NCI-H1092 treated with DMSO at 0.1 percent for 48 hours (cell line): Measurements from ENCODE around the gene FAM120A.
A peak's percentile ranks its signal among the peaks of the same experiment; 100 is the strongest.
"Not testable (repeated sequence)": the region's sequence is repeated elsewhere in the genome, so short reads cannot be mapped to it uniquely, and the experiment has no call there.

Experiments used
- DNase-seq: peaks from one replicate; lab custom pipeline; 2025; lab: John Stamatoyannopoulos, UW

Gene FAM120A

DNA sequence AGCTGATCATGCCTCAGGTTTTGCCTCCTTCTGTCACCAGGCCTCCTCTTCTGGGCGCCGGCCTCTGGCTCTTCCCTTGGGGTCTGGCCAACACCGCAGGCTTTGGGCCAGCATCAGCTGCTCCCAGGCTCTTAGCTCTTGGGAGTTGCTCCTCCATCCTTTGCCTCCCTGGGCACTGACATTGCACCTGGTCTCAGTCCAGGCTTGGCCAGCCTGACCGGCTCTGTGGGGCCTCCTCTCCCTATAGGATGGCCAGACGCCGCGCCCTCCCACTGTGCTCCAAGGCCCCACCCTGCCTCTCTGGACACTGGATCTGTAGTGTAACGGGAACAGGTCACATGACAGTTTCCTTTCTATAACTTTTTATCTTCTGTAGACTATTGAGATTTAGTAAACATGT lies 59.7 kb downstream of the FAM120A start:
- DNase-seq: not testable (repeated sequence)

DNA sequence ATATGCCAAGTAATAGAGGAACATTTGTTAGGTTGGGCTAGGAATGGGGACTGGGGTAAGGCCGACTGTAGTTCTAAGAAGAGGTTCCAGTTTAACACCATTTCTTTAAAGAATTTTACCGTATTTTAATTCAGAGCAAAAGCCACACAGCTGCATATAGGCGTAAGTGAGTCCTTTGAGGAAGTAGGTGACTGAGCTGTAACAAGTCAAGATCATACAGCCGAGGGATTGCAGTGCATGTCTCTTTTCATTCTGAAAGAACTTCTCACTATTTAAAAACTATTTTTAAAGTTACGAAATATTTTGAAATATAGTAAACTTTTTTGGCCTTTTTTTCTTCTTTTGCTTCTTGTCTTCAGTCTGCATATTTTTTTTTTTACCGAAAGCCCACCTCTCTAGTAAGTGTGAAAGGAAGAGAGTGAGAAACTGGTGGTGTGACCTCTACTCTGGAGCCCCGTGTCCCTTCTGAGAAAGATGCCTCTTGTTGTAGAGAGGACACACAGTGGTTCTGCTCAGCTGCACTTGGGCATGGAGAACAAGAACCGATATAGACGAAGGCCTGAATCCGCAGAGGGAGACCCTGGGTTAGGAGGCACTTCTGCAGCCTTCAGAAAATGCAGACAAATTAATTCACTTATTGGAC lies 60.8 kb downstream of the FAM120A start:
- DNase-seq: not testable (repeated sequence)

DNA sequence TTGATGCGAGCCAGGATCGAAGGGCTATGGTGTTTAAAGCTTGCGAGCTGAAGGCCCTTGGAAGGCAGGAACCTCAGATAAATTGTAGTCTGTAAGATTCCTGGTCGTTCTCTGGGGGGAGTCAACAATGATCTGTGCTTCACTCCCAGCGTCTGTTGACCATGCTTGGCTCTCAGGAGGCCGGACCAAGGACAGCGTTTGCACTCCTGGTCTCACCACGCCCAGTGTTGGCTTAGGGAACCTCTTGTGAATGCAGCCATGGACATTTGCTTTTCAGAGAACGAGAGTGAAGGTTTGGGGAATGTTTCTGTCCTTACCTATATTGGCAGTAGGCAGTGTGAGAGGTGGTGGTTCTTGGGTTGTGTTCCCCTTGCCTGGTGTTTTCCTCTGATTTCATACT lies 62.1 kb downstream of the FAM120A start:
- no peak for DNase-seq

DNA sequence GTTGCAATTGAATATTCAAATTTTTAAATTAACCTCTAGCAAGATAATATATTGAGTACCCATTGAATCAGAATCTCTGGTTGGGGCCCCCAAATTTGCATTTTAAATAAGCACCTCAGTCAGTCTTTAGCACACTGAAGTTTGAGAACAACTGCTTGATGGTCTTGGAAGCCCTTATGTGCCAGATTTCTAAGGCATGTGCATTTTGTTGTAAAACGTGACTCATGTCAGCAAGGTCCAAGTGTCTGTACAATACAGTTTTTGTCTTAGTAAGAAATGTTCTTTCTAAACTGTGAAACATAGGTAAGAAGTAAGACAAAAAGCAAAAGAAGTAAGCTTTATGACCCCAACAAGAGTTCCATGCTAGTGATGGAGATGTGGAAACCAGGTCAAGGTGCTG lies 65.8 kb downstream of the FAM120A start:
- no peak for DNase-seq

DNA sequence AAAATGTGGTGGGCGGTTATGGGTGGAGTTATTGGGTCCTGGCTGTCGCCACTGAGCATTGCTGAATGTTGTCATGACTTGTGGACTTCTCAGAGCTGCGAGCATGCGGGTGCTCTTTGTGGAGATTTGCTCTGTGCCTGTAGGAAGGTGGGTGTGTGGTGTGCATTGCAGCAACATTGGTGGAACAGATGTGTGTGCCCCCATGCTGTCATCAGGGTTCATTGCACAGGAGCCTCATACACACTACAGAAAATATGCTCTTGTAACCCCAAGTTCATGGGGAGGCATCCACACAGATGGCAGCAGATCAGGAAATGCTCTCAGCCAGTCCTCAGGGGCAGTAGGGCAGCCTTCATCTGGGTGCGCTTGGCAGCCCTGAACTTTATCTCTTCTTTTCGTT lies 69.0 kb downstream of the FAM120A start:
- no peak for DNase-seq

DNA sequence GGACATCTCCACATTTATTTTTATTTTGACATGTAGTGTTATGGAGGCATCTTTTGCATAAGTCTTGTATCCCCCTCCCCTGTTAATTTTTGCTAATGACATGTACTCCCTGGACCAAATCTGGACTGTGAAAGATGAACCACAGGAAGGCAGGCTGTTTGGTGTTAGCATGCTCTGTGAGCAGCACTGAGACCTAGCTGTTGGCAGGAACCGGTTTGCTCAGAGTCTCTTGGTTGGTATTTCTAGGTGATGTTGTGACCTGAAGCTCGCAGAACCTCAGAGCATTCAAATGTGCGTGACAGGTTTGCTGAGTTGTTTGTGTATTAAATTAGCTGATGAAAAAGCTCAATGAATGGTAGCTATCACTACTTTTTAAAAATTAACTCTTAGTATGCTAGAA lies 71.3 kb downstream of the FAM120A start:
- DNase-seq: no peak

DNA sequence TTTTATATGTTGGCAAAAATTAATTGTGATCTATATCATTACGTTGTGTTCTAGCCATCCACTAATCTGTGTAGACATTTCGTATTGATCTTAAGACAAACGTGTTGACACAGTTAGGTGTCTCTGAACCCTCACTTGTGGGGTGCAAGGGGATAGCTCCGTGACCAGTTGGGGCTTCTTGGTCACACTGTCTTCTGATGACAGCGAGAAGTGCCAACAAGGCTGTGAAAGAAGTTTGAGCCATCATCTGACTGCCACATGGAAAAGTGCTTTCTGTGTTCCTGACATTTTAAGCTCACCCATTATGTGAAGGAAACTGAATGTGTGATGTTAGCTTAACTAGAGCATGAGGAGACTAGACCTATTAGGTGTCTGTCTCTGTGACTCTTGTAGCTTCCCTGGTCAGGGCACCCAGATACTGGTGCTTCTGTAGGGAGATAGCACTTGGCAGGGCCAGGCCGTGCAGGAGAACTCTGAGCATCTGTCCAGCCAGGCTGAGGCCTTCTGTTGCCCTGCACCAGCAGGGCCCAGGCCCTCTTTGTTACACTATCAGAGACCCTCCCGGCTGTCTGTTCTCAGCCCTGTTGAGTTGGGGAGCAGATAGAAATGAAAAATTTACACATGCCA lies 72.1 kb downstream of the FAM120A start:
- DNase-seq: no peak

DNA sequence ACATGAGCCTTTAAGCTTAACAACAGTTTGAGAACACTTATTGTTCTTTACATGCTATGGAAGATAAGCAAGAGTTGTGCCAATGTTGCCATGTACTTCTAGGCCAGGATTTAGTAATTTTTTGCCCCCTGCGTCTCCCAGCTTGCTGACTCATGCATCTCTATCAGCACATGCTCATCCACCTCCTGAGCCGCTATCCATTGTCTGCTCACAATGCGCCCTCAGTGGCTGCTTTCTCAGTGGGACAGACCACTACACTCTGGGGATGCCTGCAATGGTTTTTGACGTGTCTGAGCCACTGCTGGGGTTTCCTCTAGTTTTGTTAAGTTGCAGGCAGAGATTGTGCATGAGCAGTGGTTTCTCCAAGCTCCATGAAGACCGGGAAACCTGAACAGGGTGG lies 74.0 kb downstream of the FAM120A start:
- DNase-seq: no peak

DNA sequence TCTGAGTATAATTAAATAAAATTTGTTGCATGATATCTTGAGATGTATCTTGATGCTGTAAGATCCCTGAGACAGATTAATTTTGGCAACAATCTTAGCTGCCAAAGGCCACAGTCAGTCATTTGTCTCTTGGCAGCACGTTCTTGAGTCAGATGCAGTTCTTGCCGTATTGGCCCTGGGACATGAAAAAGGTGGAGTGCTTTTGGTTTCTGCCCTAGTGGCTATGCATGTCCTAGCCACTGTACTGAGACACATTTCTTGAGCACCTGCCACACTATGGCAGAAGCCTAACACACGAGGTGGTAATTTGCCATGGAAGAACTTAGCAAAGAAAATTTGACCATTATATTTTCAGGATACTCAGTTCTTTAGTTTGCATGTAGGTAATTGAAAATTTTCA lies 79.9 kb downstream of the FAM120A start:
- DNase-seq: no peak

DNA sequence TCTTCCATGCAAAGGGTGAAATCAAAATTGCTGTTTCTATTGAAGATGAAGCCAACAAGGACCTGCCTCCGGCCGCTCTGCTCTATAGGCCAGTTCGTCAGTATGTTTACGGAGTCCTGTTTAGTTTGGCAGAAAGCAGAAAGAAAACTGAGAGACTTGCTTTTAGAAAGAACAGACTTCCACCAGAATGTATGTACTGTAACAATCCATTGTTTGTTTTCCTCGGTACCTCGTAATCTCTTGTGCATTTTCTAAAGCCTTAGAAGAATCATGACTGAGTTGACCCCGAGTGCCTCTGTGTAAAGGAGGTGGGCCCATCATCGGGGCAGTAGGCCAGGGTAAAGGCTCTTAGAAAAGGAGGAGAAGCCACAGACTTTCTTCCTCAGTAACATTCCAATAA lies 80.7 kb downstream of the FAM120A start:
- no peak for DNase-seq

DNA sequence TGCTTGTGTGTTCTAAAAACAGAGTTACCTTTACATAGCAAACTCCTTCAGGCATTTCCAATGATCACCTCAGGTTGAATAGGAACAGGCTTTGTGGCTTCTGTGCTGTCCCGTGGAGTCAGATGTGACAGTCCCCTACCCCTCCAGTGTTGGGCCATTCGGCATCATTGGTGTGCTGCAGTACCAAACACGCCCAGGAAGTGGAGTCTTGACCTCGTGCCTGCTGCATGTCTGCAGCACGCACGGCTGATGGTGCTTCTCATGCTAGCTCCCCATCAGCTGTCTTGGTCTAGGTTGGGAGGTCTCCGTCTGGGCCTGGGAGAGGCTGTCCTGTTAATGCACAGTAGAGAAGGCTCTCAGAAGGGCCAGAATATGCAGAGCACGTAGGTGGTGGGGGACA lies 82.4 kb downstream of the FAM120A start:
- no peak for DNase-seq

DNA sequence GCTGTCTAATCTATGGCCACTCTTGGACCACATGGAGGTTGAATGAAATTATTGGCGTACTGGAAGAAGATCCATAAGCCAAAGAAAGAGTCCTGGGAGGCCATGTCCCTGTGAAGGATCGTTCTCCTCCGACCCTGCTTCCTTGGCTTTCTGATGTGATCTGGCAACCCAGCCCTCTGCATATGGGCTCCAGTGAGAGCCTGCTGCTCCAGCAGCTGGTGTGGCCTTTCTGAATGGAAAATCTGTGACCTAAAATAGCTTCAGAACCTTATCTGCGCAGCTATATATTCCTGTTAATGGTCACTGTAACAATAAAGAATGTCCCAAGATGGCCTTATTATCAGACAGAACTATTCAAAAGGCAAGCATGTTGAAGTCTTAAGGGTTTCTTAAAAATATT lies 84.7 kb downstream of the FAM120A start:
- no peak for DNase-seq

DNA sequence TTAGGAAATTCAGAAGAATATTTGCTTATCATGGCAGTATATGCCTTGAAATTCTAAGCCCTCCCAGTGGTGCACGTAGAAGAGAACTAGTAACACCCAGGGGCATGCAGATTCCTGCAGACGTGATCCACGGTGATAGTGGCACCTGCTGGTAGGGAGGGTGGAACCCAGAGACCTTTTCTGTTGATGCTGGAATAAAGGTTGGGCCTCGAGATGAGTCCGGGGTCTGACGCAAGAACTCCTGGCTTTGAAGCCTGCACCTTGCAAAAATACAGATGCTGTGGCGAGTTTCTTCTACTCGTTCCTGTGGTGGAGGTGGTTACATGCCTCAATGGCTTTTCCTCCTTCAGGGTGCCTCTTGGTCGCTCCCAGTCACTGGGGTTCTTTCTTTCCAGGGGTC lies 85.4 kb downstream of the FAM120A start:
- no peak for DNase-seq

DNA sequence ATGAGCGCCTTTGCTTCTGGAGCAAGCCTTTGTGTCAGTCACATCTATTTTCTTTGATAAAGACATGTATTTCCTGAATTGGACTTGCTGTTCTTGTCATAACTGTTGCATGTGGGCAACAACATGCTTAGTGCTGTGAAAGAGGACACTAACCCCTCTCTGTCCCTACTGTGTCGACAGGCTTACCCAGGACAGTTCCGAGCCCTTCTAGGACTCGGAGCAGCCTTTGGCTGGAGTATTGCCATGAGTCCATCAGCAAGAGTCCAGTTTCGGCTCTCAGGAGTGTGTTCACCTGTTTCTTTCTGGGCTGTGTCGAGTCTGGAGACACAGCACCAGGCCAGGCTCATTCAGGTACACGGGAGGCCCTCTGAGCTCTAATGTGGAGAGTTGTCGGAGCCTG lies 88.8 kb downstream of the FAM120A start:
- no peak for DNase-seq

DNA sequence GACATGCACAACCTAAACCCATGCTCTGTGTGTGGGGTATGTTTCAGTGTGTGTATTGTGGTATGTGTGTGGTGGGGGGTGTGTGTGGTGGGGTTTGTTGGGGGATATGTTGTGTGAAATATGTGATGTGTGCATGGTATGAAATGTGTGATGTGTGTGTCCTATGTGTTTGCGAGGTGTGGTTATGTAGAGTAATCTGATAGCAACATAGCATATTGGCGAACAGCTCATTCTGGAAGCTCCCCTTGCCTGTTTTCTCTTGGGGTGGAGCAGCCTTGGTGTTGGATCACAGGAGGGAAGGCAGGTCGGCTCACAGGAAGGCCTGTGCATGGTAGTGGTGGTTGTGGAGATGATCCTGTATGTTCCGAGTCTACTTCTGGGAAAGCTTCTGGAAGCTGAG lies 89.5 kb downstream of the FAM120A start:
- DNase-seq: no peak

DNA sequence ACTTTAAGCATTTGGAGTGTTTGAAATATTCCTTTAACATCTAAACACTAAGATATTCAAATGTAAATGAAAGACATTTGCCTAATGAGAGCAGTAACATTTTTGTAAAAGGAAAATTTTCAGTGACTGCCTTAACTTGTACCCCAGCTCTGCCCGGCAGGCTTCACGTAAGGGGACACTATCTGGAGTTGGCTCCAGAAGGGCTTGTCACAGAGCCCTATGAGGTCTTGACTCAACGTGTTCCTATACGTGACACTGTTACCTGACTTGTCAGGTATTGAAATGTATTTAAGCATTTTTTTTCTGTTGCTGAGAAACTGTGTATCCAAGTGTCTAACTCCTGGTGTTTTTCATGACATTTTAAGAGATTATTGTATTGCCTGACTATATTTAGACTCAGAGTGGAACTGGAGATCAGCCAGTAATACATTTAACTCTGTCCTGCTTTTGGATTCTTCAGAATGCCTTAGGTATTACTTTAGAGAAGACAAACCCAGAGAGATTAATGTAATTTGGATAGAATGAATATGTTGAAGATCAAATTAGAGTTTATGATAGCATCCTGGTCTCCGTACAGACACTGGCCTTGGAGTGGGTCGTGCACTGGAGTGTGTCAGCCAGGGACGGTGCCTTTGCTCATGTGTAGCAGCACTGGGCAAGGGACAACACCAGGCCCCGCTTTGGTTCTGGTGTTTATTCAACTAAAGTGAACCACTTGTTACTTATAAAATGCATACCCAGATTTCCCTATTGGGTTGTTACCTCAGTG lies 90.3 kb downstream of the FAM120A start:
- DNase-seq: no peak

DNA sequence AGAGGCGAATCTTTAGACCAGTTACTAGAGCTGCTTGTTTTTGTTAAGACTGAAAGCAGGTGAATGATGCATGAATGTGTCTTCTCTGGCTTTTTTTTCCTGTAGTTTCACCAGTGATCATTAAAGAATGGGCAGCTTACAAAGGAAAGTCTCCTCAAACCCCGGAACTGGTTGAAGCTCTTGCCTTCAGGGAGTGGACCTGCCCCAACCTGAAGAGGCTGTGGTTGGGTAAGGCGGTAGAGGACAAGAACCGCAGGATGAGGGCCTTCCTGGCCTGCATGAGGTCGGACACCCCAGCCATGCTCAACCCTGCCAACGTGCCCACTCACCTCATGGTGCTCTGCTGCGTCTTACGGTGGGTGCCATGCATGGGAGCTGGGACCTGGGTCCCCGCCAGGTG lies 91.6 kb downstream of the FAM120A start:
- DNase-seq: no peak

DNA sequence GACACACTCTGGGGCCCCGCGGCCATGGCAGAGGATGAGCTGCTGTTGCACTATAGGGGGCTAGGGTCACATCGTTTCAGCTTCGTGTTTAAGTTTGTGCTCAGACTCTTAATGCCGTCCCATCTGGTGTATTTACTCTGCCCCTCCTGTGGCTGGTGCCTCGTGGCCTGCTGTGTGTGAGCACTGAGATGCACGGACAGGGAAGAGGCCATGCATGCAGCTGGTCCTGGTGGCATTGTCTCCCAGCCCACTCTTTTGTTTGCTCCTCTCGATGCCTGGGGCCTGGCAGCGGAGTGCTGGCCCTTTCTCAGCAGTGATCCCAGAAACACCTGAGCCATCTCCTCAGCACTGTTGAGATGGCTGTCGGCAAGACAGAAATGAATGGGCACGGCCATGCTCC lies 94.9 kb downstream of the FAM120A start:
- peak; percentile 11 for DNase-seq

DNA sequence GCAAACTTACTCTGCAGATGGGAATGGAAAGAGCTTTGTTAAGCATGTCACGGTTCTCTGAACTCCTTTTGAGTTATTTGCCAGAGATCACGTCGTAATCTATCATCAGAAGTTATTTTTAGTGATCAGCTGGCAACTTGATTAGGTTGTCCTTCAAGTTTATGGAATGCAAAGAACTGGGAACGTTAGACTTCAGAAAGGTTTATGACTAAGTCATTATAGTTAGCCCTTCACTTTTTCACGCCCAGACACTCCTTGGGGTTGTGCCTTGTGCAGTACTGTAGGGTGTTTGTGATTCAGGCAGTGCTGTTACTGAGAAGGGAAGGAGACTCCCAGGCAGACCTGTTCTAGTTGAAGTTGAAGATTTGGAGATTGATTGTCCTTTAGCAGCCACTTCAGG lies 98.1 kb downstream of the FAM120A start:
- DNase-seq: no peak

DNA sequence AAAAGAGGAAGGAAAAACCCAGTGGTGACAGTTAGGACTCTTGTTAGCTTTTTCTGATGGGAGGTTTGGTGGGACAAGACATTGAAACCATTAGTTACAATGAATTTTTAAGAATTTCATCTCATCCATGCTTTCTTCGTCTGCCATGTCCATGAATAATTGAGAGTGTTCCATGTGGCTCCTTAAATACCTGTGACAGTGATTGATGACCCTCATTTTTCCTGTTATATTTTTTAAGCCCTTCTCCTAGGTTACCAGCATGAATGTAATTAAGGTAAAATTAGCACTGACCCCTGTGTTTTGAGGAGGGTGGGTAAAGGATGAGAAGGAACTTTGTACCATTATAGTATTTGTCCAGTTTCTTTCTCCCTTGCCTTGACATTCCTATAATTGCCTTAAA lies 101.4 kb downstream of the FAM120A start:
- no peak for DNase-seq

DNA sequence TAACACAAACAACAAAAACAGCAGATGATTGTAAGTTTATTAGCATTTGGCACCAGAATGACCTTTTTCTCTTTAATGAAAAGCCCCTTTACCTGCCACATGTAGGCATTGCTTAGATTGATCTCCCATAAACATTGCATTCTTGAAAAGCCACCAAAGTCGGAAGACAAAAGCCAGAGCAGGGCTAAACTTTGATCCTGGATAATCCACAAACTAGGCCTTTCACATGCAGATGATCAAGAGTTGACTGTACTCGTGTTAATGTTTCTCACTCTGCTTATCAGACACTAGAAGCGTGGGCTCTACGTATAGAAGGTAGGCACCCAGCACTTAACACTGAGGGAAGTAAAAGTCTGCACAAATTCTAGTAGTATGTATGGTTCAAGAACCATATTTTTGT lies 103.9 kb downstream of the FAM120A start:
- DNase-seq: no peak

DNA sequence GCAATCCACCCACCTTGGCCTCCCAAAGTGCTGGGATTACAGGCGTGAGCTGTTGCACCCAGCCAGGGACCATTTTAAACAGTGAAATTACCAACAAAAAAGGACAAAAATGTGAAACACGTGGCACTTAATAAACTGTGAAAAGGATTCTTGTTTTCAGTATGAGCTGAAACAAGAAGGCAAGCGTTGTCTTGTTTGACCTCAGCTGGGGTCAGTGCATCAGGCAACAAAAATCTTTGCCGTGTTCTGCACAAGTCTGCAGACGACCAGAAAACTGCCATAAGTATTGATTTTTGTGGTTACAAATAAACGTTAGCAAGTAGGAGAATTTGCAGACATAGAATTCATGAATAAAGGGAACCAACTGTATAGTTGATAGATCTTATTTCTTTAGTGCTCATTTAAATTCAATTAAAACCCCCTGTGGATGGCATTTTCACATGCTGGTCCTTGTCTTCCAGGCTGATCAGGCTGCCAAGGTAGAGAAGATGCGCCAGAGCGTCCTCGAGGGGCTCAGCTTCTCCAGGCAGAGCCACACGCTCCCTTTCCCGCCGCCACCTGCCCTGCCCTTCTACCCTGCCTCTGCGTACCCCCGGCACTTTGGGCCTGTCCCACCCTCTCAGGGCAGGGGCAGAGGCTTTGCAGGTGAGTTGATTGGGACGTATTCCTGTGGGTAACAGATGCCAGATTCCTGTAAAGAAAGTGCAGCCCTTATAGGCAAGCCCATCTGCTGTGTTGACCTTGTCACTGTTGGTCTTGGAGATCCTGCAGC lies 106.1 kb downstream of the FAM120A start:
- DNase-seq: no peak

DNA sequence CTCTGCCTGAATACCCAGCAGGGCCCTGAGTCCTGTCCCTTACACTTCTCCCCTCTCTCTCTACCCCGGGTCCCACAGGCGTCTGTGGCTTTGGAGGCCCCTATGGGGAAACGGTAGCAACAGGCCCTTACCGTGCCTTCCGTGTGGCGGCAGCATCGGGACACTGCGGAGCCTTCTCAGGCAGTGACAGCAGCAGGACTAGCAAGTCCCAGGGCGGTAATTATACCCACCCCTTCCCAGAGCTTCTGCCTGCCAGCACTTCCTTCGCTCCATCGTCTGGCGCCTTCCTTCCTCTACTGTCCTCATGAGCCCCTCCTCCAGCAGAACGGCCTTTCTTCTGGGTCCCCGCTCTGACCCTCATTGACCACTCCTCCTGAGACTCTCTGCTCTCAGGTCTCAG lies 107.0 kb downstream of the FAM120A start:
- DNase-seq: no peak
